ENCODE measurements around the gene SAP130. TPM values are rescaled to one million over a fixed set of nuclear protein-coding genes. Genes with fewer than 3 reads are reported as not detected.

SAP130 gene
- total RNA-seq, 1 donor from 2014 or later, result 17.1 TPM

DNA sequence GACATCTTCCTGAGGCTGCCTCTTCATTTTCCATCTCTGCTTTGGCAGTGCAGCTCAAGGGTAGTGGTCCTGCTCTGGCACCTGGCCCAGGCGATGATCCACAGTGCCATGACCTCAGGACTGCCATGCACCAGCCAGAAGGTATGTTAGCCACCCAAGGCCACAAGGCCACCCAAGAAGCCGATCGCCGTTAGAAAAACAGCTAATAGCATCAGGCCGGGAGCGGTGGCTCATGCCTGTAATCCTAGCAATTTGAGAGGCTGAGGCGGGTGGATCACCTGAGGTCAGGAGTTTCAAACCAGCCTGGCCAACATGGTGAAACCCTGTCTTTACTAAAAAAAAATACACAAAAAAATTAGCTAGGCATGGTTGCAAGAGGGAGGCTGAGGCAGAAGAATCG, 34.7 kb upstream of the SAP130 start:
- Mint-ChIP-seq H3K9me3 (ENCODE audit: low read depth) (no peaks in the 10 kb centered on the region), H3K27me3 (ENCODE audit: low read depth) (no peaks in the 10 kb centered on the region), H3K4me3 (ENCODE audit: unreplicated experiment) (no peak overlapping the region)

DNA sequence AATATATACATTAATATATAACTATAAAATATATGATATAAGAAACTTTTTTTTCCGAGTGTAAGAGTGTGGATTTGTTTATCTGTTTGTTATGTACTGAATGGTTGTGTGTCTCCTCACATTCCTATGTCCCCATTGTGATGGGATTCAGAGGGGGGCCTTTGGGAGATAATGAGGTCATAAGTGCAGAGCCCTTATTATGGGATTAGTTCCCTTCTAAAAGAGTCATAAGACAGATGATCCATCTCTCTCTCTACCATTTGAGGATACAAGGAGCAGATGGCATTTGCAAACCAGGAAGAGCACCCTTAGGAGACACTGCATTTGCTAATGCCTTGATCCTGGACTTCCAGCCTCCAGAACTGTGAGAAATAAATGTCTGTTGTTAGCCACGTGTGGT, 30.3 kb upstream of the SAP130 start:
- no peak overlapping the region for H3K4me3 Mint-ChIP-seq (ENCODE audit: unreplicated experiment)

More for the DNA sequence above, 34.7 kb upstream of the SAP130 start:
- no peaks in the 10 kb centered on the region for H3K36me3 Mint-ChIP-seq (ENCODE audit: low read depth)
- peaks cover 5% of the 10 kb centered on the region for H3K4me1 Mint-ChIP-seq (ENCODE audit: low read depth)
- no peak for TF ChIP-seq CTCF (IDR thresholded peaks at IDR 0.05)
- no peak overlapping the region for H3K27ac Mint-ChIP-seq (ENCODE audit: unreplicated experiment)
- no peak for DNase-seq (ENCODE audit: low spot score)

GRCh38 chr2:128057334-128057733, 29.5 kb upstream of the SAP130 start:
- DNase-seq (ENCODE audit: low spot score), result no peak
- no peak for TF ChIP-seq CTCF (IDR thresholded peaks at IDR 0.05)
- peaks cover 7% of the 10 kb centered on the region for H3K27me3 Mint-ChIP-seq (ENCODE audit: low read depth)
- no peaks in the 10 kb centered on the region for H3K36me3 Mint-ChIP-seq (ENCODE audit: low read depth)
- no peaks in the 10 kb centered on the region for H3K4me1 Mint-ChIP-seq (ENCODE audit: low read depth)
- no peaks in the 10 kb centered on the region for H3K9me3 Mint-ChIP-seq (ENCODE audit: low read depth)
- H3K27ac Mint-ChIP-seq (ENCODE audit: unreplicated experiment), result no peak overlapping the region
- no peak overlapping the region for H3K4me3 Mint-ChIP-seq (ENCODE audit: unreplicated experiment)

More for the DNA sequence above, 30.3 kb upstream of the SAP130 start:
- no peak for DNase-seq (ENCODE audit: low spot score)
- peaks cover 2% of the 10 kb centered on the region for H3K27me3 Mint-ChIP-seq (ENCODE audit: low read depth)
- no peak overlapping the region for H3K27ac Mint-ChIP-seq (ENCODE audit: unreplicated experiment)
- TF ChIP-seq CTCF (IDR thresholded peaks at IDR 0.05), result no peak
- H3K36me3 Mint-ChIP-seq (ENCODE audit: low read depth), result no peaks in the 10 kb centered on the region
- no peaks in the 10 kb centered on the region for H3K9me3 Mint-ChIP-seq (ENCODE audit: low read depth)
- H3K4me1 Mint-ChIP-seq (ENCODE audit: low read depth), result no peaks in the 10 kb centered on the region

GRCh38 chr2:128054104-128054885, 26.4 kb upstream of the SAP130 start:
- no peak for TF ChIP-seq CTCF (IDR thresholded peaks at IDR 0.05)

DNA sequence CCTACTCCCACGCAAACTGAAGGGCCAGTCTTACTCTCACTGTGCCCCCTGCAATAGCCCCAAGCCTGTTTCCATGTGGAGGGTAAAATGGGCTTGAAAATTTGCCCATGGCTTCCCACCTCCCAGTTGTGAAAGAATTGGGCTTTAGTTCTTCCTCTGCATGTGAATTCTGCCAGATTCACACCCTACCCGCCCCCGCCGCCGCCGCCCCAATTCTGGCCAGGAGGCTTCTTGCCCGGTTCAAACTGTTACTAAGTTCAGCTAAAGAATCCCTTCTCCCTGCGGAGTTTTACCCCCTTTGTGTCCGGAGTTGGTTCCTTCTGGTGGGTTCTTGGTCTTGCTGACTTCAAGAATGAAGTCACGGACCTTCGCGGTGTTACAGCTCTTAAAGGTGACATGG, 25.5 kb upstream of the SAP130 start:
- Mint-ChIP-seq H3K27ac (ENCODE audit: unreplicated experiment) (no peak overlapping the region), H3K27me3 (ENCODE audit: low read depth) (peaks cover 18% of the 10 kb centered on the region), H3K4me3 (ENCODE audit: unreplicated experiment) (no peak overlapping the region), H3K4me1 (ENCODE audit: low read depth) (no peaks in the 10 kb centered on the region), H3K36me3 (ENCODE audit: low read depth) (peaks cover 8% of the 10 kb centered on the region), H3K9me3 (ENCODE audit: low read depth) (peaks cover 17% of the 10 kb centered on the region)
- TF ChIP-seq CTCF (IDR thresholded peaks at IDR 0.05), result no peak
- DNase-seq (ENCODE audit: low spot score), result no peak

More at GRCh38 chr2:128054104-128054885, 26.4 kb upstream of the SAP130 start:
- Mint-ChIP-seq H3K9me3 (ENCODE audit: low read depth) (peaks cover 10% of the 10 kb centered on the region), H3K27me3 (ENCODE audit: low read depth) (peaks cover 18% of the 10 kb centered on the region), H3K27ac (ENCODE audit: unreplicated experiment) (no peak overlapping the region), H3K4me1 (ENCODE audit: low read depth) (no peaks in the 10 kb centered on the region), H3K36me3 (ENCODE audit: low read depth) (peaks cover 8% of the 10 kb centered on the region), H3K4me3 (ENCODE audit: unreplicated experiment) (no peak overlapping the region)
- no peak for DNase-seq (ENCODE audit: low spot score)

Data from chondrocyte (in vitro differentiated cells).